Stimulated activated CD4-positive, alpha-beta T cell treated with anti-CD3 and anti-CD28 coated beads, Interleukin-12 subunit alpha, Interleukin-12 subunit beta, amount 100 ng/mL, for 48 hours (primary cell): Measurements from ENCODE around the gene CCNQ.

Source experiments
- DNase-seq, 3 donors: peaks; one replicate each; pipeline ENCODE4 v3.0.0-alpha.2; 2020; ENCODE audit warnings: low read depth in 2 of 3, low spot score in 1 of 3

The CCNQ gene

DNA sequence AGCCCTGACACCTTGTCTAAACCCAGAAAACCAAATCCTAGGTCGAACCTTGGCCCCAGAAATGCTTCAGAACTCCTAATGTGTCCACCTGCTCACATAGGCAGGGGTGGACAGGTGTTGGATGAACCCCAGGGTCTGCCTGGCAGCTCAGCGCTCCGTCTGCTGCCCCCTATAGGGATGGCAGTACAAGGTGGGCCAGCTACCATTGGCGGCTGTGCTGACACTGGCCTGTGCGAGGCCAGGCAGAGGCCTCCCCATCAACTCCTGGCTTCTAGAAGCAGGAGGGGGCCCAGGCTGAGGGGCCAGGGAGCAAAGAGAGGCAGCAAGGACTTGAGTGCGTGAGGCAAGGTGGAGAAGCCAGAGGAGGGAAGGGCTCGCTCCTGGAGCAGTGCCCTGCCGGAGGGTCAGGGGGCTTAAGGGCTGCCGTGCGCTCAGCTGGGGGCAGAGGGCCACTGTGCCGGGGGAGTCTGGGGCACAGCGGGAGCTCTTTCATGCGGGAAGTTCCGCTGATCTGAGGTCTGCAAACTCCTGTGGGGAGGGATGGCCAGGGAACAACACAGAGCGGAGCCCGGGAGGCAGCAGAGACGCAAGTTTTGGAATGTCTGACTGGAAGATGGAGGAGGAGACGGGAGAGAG, 20.6 kb downstream of the CCNQ start:
- DNase-seq = no peak

DNA sequence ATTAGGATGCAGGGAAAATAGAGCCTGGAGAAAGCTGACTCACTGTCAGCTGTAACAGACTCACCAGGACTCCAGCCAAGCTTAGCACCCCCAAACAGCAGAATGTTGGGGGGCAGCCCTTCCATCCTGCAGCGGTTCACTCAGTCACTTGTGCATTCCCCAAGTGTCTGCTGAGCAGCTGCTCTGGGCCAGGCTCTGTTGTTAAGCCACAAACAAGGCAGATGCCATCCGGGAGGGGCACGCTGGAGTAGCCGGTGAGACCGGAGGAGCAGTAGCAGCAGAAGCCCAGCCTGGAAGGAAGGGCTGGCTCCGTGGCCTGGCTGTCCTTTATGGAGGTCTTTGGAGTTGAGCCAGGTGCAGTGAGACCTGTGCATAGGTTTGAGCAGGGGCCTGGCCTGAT, 22.0 kb downstream of the CCNQ start:
- no peak for DNase-seq

DNA sequence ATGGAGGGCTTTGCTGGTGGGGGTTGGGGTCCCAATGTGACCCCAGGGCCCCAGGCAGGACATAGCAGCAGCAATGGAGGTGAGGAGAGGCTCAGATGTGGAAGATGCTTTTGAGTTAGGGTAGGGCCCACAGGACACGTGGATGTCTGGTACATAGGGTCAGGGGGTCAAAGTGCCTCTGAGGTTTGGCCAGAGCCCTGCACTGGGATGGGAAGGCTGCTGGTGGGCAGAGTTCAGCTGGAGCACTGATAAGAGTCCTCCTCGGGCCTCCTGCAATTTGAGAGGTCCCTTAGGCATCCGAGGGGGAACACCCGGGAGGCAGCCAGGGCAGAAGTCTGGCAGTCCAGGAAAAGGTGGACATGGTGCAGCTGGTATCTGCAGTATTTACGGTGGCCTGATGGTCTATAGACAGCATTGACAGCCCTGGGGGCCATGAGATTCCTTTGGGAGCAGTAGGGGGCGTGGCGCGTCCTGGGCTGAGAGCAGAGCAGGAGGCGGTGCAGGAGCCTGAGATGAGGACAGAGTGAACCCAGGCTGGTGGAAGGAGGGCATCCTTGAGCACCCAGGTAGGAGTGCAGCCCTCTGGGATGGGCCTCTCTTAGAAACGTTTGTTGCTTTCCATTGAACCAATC, 22.6 kb downstream of the CCNQ start:
- no peak for DNase-seq

DNA sequence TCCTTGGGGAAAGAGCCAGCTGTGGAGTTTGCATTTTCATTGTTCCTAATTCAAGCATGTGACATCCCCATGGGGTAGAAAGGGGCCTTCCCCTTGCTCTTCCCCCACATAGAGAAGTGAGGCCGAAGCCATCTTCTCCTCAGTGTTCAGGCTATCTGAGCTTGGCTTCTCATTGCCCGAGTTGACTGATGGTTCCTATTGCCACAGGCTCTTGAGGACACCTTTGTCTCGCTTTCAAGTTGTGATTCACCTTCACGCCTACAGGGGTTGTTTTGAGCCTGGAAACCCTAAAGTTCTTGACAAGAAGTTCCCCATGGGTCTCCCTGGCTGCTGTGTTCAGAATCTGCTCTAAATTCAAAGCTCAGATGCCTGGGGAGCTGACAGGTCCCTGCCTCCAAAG, 25.0 kb downstream of the CCNQ start:
- DNase-seq = no peak

DNA sequence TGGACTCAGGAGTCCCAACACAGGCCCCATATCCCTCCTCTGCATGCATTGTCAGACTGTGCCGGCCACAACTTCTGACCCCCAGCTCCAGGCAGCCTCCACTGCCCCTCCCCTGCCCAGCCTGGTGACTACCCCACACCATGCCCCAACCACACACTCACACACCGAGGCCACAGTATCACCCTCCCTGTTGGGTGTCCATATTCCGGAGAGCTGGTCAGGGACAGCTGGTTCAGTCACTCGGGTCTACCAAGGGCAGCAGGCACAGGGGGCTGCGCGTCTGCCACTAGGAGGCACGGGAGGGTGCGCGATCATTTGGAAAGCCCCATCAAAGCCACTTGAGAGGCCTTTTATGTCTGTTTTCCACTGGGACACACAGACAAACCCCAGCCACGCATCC, 26.3 kb downstream of the CCNQ start:
- DNase-seq = no peak

DNA sequence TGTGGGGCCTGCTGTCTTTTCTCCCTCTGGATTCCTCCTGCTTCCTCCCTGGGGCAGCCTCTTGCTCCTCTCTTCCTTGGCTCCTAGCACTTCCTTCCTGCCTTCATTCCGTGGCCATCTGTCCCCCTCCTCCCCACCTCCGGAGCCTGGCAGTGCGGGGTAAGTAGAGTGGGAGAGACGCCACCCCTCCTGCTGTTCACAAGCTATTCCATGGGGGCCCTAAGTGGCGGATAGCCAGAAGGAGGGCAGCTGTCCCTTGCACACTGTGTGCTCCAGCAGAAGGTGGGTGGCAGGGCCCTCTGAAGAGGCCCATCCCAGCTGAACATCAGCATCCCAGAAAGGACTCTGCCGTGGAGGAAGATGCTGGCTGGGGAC, 27.4 kb downstream of the CCNQ start:
- no peak for DNase-seq

DNA sequence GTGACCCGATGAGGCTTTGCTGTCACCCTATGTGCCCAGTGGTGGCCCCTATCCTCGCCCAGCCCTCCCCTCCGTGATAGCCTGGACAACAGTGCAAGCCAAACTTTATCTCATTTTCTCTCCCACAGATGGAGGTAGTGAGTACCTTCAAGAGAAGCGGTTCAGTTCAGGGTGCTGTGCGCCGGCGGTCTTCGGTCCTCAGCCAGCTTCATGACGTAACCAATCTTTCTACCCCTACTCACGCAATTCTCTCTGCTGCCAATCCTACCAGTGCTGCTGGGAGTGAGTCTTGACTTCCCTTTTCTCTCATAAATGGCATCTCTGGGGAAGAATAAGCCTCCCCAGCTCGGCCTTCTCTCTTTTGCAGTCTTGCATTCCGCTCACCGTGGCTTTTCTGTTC, 29.5 kb downstream of the CCNQ start:
- no peak for DNase-seq

DNA sequence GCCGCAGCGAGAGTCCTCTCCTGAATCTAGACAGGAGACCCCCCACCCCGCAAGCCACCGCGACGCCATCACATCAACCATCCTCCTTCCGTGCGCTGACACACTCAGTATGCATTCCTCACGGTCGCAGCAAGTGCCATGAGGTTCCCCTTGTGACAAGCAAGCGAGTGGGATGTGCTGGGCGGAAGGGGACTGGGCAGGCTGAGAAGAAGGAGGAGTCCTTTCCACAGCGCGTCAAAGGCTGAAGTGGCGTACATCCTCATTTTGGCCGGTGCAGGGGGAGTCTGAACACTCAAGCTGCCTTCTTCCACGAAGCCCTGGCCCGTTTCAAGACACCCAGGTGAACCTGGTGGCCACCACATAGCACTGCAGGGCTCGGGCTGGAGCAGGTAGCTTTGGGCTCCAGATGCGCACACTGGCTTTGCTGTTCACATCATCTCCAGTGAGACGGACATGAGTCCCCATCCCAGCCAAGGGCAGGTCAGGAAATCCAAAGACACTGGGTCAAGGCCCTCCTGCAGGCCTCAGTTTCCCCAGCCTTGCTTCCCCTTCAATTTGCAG, 30.4 kb downstream of the CCNQ start:
- DNase-seq = no peak

DNA sequence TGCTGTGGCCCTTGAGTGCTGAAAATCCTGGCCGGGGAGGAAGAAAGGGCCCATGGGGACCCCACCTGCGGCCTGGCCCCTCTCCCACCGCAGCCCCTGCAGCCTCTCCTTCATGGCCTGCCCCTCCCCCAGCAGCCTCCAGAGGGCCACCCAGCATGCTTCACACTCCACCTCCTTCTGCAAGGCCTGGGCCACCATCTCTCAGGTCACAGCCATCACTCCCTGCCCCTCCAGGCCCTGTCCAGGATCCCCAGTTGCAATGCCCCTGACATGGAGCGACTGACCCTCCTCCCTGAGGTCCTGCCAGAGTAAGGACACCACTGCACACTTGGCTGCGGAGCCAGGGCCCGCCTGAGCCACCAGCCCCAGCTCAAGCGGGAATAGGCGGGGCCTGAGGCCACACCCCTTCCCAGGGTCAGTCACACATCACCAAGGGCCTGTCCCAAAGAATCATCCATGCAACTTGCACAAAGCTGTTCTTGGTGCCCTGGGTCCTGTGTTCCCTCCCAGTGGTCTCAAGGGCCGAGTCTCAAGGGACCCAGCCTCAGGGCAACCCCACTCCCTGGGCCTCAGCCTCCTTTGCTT, 32.9 kb downstream of the CCNQ start:
- no peak for DNase-seq

DNA sequence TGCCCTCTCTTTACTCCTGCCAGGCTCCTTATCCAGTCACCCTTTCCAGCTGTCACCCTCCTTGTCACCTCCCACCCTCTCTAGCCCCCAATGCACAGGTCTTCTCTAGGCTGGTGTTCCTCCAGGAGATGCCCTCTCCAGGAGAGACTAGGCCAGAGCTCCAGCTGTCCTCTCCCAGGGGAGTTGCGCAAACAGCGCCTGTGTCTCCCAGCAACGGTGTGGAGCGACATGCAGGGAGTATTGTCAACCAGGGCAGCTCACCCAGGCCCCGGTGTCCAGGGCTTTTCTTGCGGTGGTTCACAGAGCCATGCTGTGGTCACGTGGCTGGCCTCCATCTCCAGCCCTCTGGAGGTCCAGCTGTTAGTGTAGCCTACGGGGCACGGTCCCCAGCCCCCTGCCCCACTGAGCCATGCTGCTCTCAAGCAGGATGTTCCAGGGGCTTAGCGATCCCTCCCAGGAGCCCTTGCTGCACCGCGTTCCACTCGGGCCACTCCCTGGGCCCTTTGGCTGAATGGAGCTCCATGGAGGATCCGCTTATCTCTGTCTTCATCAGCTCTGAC, 34.8 kb downstream of the CCNQ start:
- no peak for DNase-seq

DNA sequence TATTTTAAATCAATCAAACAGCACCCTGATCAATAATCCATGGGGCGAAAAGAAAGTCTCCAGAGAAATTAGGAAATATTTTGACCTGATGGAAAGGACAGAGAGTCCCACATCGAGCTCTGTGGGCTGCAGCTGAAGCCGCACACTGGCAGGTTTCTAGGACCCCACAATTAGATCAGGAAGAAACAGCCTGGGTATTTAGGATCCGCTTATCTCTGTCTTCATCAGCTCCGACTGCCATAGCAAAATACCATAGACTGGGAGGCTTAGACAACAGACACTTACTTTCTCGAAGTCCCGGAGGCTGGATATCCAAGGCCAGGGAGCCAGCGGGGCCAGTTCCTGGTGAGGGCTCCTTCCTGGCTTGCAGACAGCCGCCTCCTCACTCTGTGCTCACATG, 36.4 kb downstream of the CCNQ start:
- DNase-seq = no peak

DNA sequence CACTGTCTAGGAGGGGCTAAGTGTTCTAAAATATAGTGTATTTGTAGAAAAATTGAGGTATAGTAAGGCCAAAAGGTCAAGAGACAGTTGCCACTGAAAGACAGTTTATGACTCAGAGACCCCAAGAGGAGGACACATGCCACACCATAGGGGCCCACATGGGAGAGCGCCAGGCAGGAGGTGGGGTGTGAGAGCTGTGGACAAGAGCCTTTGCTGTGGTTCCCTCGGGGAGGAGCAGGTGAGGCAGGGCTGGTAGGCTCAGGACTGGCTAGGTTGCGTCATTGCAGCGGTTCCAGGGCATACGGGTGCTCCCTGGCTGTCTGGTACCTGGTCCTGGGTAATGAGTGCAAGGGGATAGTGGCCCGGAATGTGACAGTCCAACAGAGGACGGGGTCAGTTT, 37.6 kb downstream of the CCNQ start:
- no peak for DNase-seq

DNA sequence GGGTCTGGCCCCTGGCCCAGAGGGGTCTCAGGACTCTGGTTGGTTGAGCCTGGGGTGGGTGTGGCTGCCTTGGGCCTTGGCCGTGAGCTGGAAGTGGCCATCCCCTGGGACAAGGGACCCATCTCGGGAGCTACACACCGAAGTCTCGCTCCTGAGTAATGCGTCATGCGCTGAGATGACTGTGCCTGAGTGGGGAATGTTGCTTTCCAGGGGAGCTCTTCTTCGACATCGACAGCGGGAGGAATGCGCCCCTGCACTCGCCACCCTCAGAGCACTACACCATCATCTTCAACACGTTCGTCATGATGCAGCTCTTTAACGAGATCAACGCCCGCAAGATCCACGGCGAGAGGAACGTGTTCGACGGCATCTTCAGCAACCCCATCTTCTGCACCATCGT, 38.5 kb downstream of the CCNQ start:
- no peak for DNase-seq

DNA sequence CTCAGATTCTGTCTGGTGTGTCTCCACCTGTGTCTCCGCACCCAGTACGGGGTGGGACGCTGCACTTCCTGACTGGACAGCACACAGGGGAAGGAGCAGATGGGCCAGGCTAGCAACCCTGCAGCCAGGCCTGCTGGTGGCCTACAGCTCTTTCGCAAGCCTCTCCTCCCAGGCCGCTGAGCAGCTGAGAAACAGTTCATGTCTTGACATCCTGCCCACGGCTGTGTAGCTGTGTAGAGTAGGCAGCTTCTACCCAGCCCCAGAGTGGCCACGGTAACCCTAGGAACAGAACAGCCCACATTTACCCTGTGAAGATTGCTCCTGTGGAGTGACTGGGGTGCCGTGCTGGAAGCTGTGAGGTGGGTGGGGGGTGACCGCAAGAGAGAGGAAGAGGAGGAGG, 38.9 kb downstream of the CCNQ start:
- DNase-seq = no peak

DNA sequence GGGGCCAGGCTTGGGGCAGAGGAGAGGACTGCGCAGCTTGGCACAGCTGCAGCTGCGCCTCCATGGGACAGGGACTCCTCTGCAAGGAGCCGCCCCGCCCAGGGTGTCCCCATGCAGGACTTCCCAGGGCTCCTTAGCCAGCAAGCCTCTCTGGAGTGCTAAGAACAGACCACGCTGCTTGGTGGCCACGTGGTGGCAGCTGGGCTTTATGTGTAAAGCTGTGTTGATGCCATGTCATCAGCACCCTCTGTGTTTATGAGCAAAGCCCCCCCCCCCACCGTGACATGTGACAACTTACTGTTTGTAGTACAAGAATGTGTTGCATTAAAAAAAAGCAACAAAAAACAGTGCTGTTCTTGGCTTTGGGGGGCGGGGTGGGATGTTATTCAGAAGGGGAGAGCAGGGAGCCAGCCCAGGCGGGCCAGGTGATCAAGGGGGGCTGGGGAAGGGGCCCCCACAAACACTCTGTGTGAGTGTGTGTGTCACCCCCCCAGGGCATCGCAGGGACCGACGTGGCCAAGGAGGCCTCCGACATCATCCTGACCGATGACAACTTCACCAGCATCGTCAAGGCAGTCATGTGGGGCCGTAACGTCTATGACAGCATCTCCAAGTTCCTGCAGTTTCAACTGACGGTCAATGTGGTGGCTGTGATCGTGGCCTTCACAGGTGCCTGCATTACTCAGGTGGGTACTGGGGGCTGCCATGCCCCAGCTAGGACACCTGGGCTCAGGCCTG, 41.2 kb downstream of the CCNQ start:
- no peak for DNase-seq

DNA sequence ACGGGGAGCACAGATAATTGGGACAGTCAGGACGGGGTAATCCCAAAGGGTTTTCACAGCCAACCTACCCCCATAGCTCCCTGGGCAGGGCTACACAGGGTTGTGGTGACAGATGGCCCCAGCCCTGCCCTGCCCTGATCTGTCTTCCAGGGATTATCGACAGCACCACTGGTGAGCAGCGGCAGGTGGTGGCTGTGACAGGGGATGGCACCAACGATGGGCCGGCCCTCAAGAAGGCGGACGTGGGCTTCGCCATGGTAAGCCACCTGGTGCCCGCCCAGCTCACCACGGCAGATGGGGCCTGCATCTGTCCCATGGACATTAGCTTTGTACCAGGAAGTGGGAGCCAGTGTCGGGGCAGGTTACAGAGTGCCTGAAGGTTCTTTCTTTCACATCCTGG, 42.2 kb downstream of the CCNQ start:
- no peak for DNase-seq

DNA sequence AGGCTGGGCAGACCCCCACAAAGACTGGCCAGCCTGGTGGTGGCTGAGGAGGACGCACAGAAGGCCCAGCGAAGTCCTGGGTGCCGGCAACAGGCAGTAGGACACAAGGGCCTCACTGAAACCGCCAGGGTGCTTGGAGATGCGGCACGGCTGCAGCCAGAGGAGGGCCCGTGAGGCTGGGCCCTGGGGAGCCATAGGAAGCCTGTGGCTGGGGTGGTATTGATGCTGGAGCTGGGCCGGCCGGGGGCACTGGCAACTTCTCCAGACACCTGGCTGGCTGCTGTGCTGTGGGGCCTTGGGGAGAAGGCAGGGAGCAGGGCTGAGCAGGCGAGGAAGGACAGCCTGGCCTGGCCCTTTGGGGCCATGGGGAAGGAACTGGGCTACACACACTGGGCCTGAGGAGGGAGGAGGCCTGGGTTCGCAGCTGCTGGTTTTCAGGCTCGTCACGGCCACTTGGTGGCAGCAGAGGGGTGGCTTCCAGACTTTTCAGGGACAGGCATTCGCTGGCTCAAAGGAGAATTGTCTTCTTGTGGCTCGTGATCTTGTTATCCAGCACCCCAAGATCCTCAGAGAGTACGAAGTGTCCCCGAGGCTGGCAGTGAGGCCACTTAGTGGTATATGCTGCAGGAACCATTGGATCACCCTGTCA, 44.3 kb downstream of the CCNQ start:
- peak; percentile 4 to 55 (median 37) for DNase-seq

DNA sequence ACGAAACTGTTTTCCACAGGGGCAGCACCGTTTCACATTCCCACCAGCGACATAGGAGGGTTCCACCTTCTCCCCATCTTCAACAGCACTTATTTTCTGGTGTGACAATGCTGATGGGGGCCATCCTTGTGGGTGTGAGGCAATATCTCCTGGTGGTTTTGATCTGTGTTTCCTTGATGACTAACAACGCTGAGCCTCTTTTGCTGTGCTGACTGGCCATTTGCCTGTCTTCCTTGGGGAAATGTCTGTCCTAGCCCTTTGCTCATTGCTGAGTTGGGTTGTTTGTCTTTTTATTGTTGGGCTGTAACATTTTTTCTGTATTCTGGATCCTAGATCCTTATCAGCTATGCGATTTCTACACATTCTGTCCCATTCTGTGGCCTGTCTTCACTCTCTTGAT, 47.8 kb downstream of the CCNQ start:
- DNase-seq = no peak

DNA sequence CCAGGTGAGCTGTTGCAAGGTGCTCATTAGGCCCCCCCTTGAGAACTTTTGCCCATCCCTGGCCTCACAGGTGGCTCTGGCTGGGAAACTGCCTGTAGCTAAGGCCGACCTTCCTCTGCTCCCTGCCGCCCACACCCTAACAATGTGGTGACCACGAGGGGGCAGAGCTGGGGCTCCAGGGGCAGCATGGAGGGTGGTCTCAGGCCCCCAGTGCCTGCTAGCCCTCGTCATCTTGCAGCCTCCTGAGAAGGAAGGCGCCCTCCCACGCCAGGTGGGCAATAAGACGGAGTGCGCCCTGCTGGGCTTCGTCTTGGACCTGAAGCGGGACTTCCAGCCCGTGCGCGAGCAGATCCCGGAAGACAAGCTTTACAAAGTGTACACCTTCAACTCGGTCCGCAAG, 49.1 kb downstream of the CCNQ start:
- DNase-seq = no peak

DNA sequence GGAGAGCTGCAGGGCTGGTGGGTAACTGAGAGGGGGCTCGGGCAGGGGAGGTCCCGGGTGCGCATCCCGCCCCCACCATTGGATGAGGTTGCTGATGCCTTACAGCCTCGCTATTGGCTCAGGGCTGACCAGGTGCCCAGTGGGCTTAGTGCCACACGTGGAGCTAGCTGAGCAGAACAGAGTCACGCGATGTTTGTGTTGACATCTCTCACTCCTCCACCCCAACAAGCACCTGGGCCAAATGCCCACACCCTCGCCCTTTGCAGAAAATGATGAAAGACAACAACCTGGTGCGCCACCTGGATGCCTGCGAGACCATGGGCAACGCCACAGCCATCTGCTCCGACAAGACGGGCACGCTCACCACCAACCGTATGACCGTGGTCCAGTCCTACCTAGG, 49.7 kb downstream of the CCNQ start:
- no peak for DNase-seq

DNA sequence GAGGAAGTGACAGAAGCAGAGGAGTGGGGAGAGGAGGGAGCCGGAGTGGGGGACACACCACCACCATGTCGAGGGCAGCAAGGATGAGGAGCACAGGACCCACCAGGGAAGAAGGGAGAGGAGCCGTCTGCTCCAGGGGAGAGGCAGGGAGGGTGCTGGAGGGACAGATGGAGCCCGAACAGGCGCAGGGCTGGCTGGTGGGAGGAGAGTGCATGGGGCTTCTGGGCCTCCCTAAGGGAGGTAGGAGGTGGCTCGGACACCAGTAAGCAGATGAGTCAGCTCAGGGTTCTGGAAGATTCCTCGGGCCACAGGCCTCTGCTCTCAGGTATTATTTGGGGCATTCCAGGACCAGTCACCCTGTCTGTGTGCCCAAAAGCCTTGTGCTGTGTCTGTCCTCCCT, 51.7 kb downstream of the CCNQ start:
- no peak for DNase-seq
